Pancreas (tissue), 10 donors: ENCODE data around the gene MEAK7. TPM values are rescaled to one million over a fixed set of nuclear protein-coding genes. Genes with fewer than 3 reads are reported as not detected.

Experiments used
- ATAC-seq, 4 donors: fragments of 200-7000 bp; cut with Tn5 transposase; one replicate each; pipeline versions ENCODE4 v1.8.0 to v1.9.1; 2020; ENCODE audit warnings: mild to moderate bottlenecking in 4 of 4, moderate library complexity in 4 of 4
- DNase-seq, 6 donors: peaks; one replicate each; pipeline ENCODE4 v3.0.0-alpha.2; 2020
- FAIRE-seq: peaks from 2 replicates; lab custom pipeline; 2012; peaks lifted over from hg19 to GRCh38; lab: Jason Lieb, UNC
- H3K27ac ChIP-seq, 4 donors: fragments of 200-600 bp; sonication (generic); 1 replicate in 3 of 4; 2 replicates in 1 of 4; pipeline versions ENCODE4 v1.5.0 to v1.8.0; 2020
- H3K27me3 ChIP-seq, 4 donors: fragments of 200-600 bp; one replicate each; pipeline ENCODE4 v1.8.0; 2021
- H3K36me3 ChIP-seq, 3 donors: fragments of 200-600 bp; sonication (generic) in 1 of 3; one replicate each; pipeline versions ENCODE4 v1.5.0 to v1.8.0; 2020 to 2021
- H3K4me1 ChIP-seq, 3 donors: fragments of 200-600 bp; one replicate each; pipeline ENCODE4 v1.8.0; 2021
- H3K4me3 ChIP-seq, 4 donors: fragments of 200-600 bp; sonication (generic) in 2 of 4; one replicate each; pipeline versions ENCODE4 v1.5.0 to v1.8.0; 2020 to 2021
- H3K9me3 ChIP-seq, 4 donors: fragments of 200-600 bp; one replicate each; pipeline ENCODE4 v1.8.0; 2021
- WGBS, 2 donors: extraction: QIAGEN DNeasy Blood & Tissue Kit; methylation state at CpG; one replicate each; pipeline ENCODE4 v1.1.7; 2013; 5-methylcytosine and 5-hydroxymethylcytosine counted together
- intact Hi-C, 3 donors: fragments of 100-400 bp; cut with DNase I; formaldehyde crosslinking; loops; one replicate each; pipeline versions ENCODE4 v1.11.1 to v1.14.2; 2022
- polyA plus RNA-seq, 2 donors: library from polyadenylated mRNA; stranded (reverse); fragments of 200-250 nt; gene quantifications; one replicate each; pipeline ENCODE4 v1.2.3, GENCODE V29; 2013
- total RNA-seq, 6 donors: library from RNA; stranded (reverse); fragmentation: NEBNext Ultra II Directional in 4 of 6; extraction: Animal tissue kit (Norgen Biotek cat#: 25700) in 4 of 6; gene quantifications; one replicate each; pipeline versions ENCODE4 v1.2.1 to v1.2.4, GENCODE V29; 2021 to 2023
- TF ChIP-seq, protein P1 (sequence below), 4 donors: fragments of 200-600 bp; sonication (generic) in 3 of 4; IDR thresholded peaks; one replicate each; pipeline versions ENCODE4 v1.5.0 to v1.8.0; 2021; ENCODE audit warnings: antibody characterized with exemption in 4 of 4
- donor health status: healthy with polysubstance abuse.
- donor health status: DM: no; HTN: no; CAD: no; lungs with moderate emphysema.
- donor health status: DM: no; HTN: no; CAD: no.
- donor health status: control.
- donor health status: control.
- donor health status: Bipolar disorder and iron deficiency.
- donor health status: DM: yes; HTN: yes; CAD: no.
- donor health status: DM: no; HTN: no; CAD: no.
- donor health status: DM: no; HTN: no; CAD: no.
- donor health status: DM: yes; HTN: yes; CAD: no.

The MEAK7 gene
- total and polyA plus RNA-seq, 8 donors: 2.1 to 10.5 (median 4.8) TPM

DNA sequence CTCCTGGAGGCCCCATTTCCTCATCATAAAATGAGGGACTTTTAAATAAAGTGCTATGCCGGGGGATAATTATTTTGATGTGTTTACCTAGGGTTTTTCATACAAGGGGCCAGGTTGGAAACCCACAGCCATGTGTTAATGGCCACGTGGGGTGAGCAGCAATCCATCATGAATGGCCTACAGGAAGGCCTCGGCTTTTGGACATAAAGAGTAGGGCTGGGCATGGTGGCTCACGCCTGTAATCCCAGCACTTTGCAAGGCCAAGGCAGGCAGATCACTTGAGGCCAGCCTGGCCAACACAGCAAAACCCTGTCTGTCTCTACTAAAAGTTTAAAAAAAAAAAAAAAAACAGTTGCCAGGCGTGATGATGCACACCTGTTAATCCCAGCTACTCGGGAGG is 40.3 kb downstream of the MEAK7 start:
- no peaks in the 10 kb centered on the region for H3K27me3 ChIP-seq
- no peak for DNase-seq
- TF ChIP-seq, protein P1, sequence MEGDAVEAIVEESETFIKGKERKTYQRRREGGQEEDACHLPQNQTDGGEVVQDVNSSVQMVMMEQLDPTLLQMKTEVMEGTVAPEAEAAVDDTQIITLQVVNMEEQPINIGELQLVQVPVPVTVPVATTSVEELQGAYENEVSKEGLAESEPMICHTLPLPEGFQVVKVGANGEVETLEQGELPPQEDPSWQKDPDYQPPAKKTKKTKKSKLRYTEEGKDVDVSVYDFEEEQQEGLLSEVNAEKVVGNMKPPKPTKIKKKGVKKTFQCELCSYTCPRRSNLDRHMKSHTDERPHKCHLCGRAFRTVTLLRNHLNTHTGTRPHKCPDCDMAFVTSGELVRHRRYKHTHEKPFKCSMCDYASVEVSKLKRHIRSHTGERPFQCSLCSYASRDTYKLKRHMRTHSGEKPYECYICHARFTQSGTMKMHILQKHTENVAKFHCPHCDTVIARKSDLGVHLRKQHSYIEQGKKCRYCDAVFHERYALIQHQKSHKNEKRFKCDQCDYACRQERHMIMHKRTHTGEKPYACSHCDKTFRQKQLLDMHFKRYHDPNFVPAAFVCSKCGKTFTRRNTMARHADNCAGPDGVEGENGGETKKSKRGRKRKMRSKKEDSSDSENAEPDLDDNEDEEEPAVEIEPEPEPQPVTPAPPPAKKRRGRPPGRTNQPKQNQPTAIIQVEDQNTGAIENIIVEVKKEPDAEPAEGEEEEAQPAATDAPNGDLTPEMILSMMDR (IDR thresholded peaks at IDR 0.05): no peak
- FAIRE-seq: no peak
- no peak overlapping the region for H3K27ac ChIP-seq
- no peak overlapping the region for H3K4me3 ChIP-seq
- no peaks in the 10 kb centered on the region for H3K36me3 ChIP-seq
- no peaks in the 10 kb centered on the region for H3K4me1 ChIP-seq
- ATAC-seq: no peak
- WGBS, 2 donors: 78 to 86% methylated on average over 6 of the region's 6 CpGs
- H3K9me3 ChIP-seq: no peaks in the 10 kb centered on the region
- intact Hi-C loops: no loop called here

DNA sequence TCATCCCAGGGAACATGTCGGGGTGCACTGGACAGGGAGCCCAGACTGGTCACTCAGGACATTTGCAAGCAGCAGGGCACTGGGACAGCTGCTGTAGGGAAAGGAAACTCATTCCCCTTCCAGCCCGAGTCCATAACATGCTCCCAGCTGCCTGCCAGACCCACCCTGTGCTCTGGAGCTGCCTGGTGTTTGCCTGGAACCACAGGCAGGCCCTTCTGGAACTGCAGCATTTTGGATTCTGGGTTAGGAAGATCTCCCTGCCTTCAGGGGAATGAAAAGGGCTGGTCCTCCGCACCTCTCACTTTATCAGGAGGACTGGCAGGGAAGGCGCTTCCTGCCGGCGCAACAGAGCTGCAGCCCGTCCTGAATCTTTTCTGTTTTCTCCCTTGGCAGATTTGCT is 41.2 kb downstream of the MEAK7 start:
- Histone ChIP-seq H3K27me3 (no peaks in the 10 kb centered on the region), H3K4me3 (no peak overlapping the region), H3K27ac (no peak overlapping the region), H3K9me3 (no peaks in the 10 kb centered on the region), H3K36me3 (no peaks in the 10 kb centered on the region), H3K4me1 (no peaks in the 10 kb centered on the region)
- DNase-seq (no peak), ATAC-seq (no peak), FAIRE-seq (no peak)
- WGBS, 2 donors: 92 to 95% methylated on average over 7 of the region's 7 CpGs
- TF ChIP-seq, protein P1 (IDR thresholded peaks at IDR 0.05): no peak
- intact Hi-C loops: no loop called here

DNA sequence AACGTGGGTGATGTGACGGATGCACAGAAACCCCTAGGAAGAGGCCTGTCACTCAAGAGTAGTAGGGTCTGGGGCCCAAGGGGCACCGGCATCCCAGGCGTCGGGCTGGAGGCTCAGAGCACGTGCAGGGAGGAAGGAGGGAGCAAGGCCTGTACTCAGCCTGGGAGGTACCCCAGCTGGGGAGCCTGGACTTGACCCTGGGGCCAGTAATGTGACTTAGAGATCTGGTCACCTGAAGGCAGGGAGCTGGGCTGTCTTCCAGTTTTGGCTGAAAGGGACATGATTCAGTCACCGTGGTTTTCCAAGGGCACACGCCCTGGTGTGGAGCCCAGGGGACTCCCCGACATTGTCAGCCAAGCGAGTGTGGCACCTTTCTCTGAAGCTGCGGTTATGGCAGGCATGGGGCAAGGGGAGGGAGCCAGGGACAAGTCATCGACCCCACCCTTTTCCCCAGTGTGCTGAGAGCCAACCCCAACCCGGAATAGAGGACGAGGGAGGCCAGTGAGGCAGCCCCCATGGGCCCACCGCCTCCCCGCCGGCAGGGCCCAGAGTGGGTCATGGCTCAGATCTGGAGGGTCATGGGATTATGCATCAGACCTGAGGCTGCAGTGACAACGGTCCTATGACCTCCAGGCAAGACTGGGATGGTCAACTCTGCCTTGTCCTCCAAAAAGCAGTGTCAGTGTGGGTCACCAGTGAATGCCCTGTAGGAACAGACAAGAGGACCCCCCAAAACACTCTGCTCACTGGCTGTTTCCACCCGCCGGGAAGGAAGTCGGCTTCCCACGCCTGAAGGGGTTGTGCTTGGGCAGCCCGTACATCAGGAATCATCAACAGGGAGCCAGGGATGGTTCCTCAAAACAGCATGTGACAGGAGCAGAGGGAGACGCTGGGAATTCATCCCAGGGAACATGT is 41.9 kb downstream of the MEAK7 start:
- 84 to 88% methylated on average over 24 of the region's 24 CpGs for WGBS, 2 donors
- no peak for FAIRE-seq
- Histone ChIP-seq H3K4me3 (no peak overlapping the region), H3K36me3 (no peaks in the 10 kb centered on the region), H3K4me1 (no peaks in the 10 kb centered on the region), H3K27ac (no peak overlapping the region), H3K9me3 (no peaks in the 10 kb centered on the region), H3K27me3 (no peaks in the 10 kb centered on the region)
- intact Hi-C loops: no loop called here
- no peak for ATAC-seq
- TF ChIP-seq, protein P1 (IDR thresholded peaks at IDR 0.05): no peak
- peak in 1 of 6 donors; percentile 46 for DNase-seq

DNA sequence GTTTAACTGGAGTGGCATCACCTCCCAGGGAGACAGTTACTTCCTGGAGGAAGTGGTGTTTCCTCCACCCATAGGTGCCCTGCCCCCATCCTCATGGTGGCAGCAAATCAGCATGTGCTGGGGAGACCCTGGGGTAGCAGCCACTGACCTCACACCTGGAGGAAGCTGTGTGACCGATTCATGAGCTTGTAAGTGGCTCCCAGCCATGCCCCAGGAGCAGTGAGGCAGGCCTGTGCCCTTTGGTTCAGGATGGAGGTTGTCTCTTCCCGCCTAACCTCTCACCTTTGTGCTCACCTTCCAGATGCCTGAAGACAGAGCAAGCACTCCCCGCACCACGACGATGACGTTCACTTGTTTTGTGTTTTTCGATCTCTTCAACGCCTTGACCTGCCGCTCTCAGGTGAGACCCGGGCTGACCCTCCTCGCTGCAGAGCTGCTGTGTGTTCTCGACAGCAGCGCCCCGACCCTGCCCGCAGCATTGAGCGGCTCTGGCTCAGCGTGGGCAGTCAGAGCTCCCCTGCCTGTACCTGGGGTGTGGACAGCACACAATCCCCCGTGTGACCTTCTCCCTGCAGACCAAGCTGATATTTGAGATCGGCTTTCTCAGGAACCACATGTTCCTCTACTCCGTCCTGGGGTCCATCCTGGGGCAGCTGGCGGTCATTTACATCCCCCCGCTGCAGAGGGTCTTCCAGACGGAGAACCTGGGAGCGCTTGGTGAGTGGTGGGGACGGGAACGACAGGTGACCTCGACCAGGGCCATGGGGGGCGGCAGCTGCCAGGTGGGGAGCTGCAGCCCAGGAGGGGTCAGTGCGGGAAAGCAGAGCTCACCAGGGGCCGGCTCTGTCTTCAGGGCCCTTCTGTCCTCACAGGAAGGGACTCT is 42.8 kb downstream of the MEAK7 start:
- intact Hi-C loops: no loop called here
- Histone ChIP-seq H3K27ac (no peak overlapping the region), H3K4me1 (no peaks in the 10 kb centered on the region), H3K36me3 (no peaks in the 10 kb centered on the region), H3K9me3 (no peaks in the 10 kb centered on the region), H3K4me3 (no peak overlapping the region), H3K27me3 (no peaks in the 10 kb centered on the region)
- ATAC-seq: peak in 2 of 4 donors; percentile 21 to 22
- DNase-seq: peak in 1 of 6 donors; percentile 48
- FAIRE-seq: no peak
- TF ChIP-seq, protein P1 (IDR thresholded peaks at IDR 0.05): no peak
- WGBS, 2 donors: 93 to 94% methylated on average over 30 of the region's 30 CpGs
